ENCODE data around the gene JAM3.

Gene JAM3

DNA sequence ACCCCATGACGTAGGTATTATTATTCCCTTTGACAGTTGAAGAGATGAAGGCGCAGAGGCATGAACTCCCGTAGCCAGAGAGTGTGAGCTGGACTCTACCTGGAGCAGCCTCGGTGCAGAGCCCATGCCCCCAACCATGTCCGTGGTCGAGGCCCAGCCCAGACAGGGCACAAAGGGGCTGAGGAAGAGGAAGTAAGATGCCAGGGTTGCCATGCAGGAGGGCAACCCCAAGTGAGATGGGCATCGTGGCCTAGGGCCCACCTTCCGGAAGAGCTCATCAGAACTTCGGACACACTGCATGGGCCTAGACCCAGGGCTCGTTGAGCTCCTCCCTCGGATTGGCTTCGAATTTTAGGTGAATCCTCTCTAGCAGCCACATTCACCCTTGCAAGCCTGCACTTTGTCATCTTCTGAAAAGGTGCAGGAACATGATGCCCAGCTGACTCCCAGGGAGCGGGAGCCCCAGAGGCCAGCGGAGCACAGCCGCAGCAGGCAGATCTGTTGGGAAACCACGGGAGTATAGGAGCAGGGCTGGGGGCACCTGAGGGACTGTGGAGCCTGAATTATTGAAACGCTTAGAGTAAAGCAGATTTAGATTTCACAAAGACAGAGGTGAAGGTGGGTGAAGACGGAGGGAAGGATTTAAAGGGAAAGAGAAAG lies 29.0 kb upstream of the JAM3 start:
- no peak for DNase-seq (ENCODE audit: low read depth in 2 of 2)

DNA sequence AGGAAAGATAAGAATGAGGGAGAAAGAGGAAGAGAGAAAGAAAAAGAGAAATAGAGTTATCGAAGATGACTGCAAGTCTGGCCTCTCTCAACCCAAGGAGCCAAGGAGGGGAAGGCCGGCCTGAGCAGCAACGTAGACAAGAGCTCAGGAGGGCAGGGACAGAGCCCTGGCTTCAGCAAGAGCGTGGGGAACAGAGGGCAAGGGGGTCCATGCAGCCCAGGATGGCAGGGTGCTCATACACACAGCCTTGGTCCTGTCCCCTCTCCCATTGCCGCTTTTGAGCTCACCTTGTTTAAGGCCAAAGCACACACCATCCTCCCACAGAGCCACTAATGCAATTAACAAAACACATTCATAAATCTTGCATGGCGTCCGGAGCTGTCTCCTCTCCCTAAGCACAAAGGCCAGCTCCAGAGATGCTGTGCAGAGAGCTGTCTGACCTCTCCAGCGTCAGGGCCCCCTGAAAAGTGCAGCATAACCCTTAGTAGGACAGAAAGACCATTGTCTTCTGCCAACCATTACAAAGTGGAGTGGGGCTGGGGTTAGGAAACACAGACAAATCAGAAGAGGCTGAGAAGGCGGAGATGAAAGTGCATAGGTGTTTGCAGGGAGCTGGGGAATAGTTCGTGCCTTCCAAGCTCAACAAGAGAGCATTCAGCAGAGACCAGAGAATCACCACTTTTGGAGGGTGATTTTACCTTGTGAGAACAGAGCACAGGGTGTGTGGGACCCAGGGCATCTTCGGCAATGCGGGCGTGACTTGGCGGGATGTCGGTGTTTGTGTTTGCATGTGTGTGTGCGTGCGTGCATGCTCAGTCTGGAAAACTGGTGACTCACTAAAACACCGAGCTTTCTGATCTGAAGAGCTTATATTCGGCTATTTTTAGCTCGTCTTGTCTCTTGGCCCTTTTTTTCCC lies 28.2 kb upstream of the JAM3 start:
- DNase-seq (ENCODE audit: low read depth in 2 of 2) = no peak

- no peak for DNase-seq (ENCODE audit: low read depth in 2 of 2)
These were observed 27.5 kb upstream of the JAM3 start for GRCh38 chr11:134041349-134041748.

GRCh38 chr11:134041791-134042696 lies 26.8 kb upstream of the JAM3 start:
- DNase-seq (ENCODE audit: low read depth in 2 of 2) = no peak

DNA sequence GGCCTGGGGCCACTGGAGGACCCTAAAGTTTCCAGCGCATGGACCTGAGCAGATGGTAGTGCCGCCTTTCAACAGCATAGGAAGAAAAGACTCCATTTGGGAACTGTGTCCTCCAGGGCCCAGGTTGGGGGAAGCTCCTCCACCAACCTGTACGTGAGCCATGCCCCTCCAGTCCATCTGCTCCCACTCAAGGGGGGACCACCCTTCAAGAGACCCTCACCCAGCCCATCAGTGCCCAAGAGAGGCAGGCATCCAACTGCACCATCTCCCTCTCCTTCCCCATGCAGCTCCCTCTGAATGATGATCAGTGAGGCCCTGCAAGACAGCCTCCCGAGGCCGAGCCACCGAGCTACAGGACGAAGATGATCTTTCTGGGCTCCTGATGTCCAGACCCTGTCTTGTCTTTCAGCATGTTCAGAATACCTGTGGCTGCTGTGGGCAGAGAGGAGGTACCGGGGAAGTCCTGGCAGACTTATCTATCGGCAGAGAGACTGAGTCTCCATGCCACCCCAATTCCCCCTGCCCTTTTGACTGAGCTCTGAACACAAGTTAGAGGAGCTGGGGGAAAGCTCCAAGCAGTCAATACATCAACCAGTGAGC lies 25.0 kb upstream of the JAM3 start:
- DNase-seq (ENCODE audit: low read depth in 2 of 2) = no peak

DNA sequence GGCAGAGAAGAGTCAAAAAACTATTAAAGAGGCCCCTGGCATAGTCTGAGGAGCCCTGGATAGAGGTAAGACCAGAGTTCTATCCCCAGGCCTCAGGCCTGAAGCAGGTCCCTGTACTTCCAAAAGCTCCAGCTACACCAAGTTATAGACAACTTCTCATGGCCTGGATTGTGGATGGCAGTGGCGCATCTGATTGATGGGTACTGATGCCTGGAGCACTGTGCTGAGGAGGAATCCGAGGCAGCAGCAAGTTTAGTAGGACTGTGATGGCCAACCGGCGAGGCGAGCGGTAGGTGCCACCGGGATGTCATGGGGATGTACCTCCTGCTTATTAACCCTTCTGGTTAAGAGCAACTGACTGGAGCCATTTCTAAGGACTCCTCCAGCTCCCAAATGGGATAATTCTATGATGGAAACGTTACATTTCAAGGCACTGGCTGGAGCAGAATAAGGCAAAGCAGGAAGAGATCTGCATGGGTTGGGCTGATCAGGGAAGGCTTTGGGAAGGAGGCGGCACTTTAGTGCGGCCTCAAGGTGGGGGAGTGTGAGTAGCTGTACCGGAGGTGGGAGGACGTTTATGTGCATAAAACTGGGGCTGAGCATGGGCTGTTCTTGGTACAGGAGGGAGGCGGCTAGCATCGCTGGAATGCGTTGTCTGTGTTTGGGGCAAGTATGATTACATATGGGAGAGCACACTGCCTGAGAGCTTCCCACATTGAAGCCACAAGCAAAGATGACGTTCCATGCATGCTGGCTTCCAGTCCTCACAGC lies 24.2 kb upstream of the JAM3 start:
- no peak for DNase-seq (ENCODE audit: low read depth in 2 of 2)

DNA sequence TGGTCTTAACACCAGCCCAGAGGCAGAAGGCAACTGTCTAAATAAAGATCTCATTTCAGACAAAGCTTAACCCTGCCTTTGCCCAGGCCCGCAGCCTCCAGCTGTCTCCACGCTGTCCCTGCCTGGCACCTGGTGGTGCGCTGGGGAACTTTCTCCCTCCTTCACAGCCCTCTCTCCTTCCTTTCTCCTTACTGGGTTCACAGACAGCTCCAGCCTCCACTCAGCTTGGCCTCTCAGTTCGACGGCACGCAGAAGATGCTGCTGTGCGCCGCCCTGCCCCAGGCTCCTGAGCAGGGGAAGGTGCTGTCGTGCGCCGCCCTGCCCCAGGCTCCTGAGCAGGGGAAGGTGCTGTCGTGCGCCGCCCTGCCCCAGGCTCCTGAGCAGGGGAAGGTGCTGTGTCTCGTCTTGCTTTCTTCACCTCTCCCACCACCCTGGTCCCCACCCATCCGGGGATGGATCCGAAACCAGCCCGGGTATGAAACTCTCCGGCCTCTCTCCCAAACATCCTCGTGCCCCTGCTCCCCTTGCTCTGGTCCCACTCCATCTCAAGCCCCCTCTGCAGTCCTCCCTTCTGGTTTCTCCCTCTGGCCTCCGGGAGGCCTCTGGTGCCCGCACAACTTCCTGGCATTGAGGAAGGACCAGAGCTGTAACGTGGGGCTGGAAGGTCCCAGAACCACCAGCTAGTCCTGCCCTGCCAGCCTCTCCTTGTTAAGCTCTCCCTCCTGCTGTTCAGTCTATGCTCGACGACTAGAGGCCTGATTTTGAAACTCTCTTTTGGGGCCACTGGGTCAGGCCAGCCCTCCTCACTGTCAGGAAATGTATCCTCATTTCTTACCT lies 22.9 kb upstream of the JAM3 start:
- no peak for DNase-seq (ENCODE audit: low read depth in 2 of 2)

- DNase-seq (ENCODE audit: low read depth in 2 of 2) = no peak
These were observed 22.0 kb upstream of the JAM3 start for GRCh38 chr11:134046681-134047449.

DNA sequence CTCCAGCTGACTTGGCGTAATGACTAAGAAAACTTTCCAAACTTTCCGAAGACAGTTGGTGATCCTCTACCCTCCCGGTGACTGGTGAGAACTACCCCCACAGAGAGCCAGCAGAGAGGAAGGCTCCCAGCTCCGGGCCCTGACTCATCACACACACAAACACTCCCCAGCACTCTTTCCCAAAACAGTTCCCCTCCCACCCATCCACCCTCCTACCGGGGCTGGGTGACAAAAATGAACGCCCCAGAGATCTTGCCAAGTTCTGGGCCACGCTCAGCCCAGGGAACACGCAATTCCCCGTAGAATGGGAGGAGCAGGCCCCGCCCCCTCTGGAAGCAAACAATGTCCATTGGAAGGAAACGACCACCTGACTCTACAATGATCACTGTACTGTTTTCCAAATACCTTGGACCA lies 21.3 kb upstream of the JAM3 start:
- no peak for DNase-seq (ENCODE audit: low read depth in 2 of 2)

DNA sequence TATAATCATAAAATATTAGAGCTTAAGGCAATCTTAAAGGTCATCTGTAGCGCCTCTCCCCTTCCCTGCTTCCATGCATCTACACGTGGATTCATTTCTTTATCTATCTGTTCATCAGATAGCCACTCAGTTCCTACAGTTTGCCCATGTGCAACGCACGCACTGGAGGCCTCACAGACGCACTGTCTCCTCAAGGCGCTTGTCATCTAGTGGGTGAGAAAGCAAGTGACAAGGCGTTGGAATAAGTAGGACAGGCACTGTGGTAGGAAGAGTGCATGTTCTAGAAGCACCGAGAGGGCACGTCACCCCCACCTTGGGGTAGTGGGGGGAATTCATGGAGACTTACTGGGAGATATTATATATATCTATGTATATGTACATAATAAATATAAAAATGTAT lies 20.8 kb upstream of the JAM3 start:
- DNase-seq (ENCODE audit: low read depth in 2 of 2) = no peak

GRCh38 chr11:134049303-134049702 lies 19.6 kb upstream of the JAM3 start:
- no peak for DNase-seq (ENCODE audit: low read depth in 2 of 2)

GRCh38 chr11:134050541-134051383 lies 18.1 kb upstream of the JAM3 start:
- peak; percentile 53 to 68 for DNase-seq (ENCODE audit: low read depth in 2 of 2)

GRCh38 chr11:134052395-134052987 lies 16.4 kb upstream of the JAM3 start:
- no peak for DNase-seq (ENCODE audit: low read depth in 2 of 2)

- DNase-seq (ENCODE audit: low read depth in 2 of 2) = no peak
These were observed 15.6 kb upstream of the JAM3 start for GRCh38 chr11:134052988-134053945.

GRCh38 chr11:134055029-134055428 lies 13.8 kb upstream of the JAM3 start:
- DNase-seq (ENCODE audit: low read depth in 2 of 2) = no peak

GRCh38 chr11:134060316-134060715 lies 8.6 kb upstream of the JAM3 start:
- no peak for DNase-seq (ENCODE audit: low read depth in 2 of 2)

Measured in stimulated activated CD4-positive, alpha-beta T cell treated with anti-CD3 and anti-CD28 coated beads, Interleukin-15, amount 100 ng/mL, for 48 hours (primary cell).